Liver (tissue), 3 donors: Measurements from ENCODE around the gene CACNA1A.
"Not testable (repeated sequence)": the region's sequence is repeated elsewhere in the genome, so short reads cannot be mapped to it uniquely, and the experiment has no call there.

Experiments used
- ATF3 ChIP-seq: IDR thresholded peaks from 2 replicates; pipeline ENCODE4 v1.6.1; 2016; ENCODE audit warnings: antibody characterized with exemption
- CTCF ChIP-seq: fragments of 150-350 bp; IDR thresholded peaks from 2 replicates; pipeline ENCODE4 v1.5.1; 2017; ENCODE audit warnings: improper control_type of control experiment, low read depth, low read length; ENCODE audit not compliant: missing input control
- EGR1 ChIP-seq, 2 donors: IDR thresholded peaks; 2 replicates each; pipeline ENCODE4 v1.6.1; 2016 to 2018; ENCODE audit warnings: antibody characterized with exemption in 2 of 2, low read depth in 2 of 2
- FOXA1 ChIP-seq: IDR thresholded peaks from 2 replicates; pipeline ENCODE4 v1.6.1; 2016; ENCODE audit warnings: antibody characterized with exemption
- GABPA ChIP-seq, 2 donors: IDR thresholded peaks in 1 of 2; conservative IDR thresholded peaks in 1 of 2; 2 replicates each; pipeline ENCODE4 v1.6.1; 2016; ENCODE audit warnings: antibody characterized with exemption in 2 of 2, mild to moderate bottlenecking in 1 of 2, moderate library complexity in 1 of 2
- JUND ChIP-seq, 2 donors: IDR thresholded peaks; 2 replicates each; pipeline ENCODE4 v1.6.1; 2016; ENCODE audit warnings: antibody characterized with exemption in 2 of 2
- MAX ChIP-seq: IDR thresholded peaks from 2 replicates; pipeline ENCODE4 v1.6.1; 2016; ENCODE audit warnings: antibody characterized with exemption
- RAD21 ChIP-seq, 2 donors: IDR thresholded peaks; 2 replicates each; pipeline ENCODE4 v1.6.1; 2016; ENCODE audit warnings: antibody characterized with exemption in 2 of 2, mild to moderate bottlenecking in 2 of 2
- RXRA ChIP-seq, 2 donors: IDR thresholded peaks; 2 replicates each; pipeline ENCODE4 v1.6.1; 2017 to 2018; ENCODE audit warnings: antibody characterized with exemption in 2 of 2, mild to moderate bottlenecking in 1 of 2
- SP1 ChIP-seq: IDR thresholded peaks from 2 replicates; pipeline ENCODE4 v1.6.1; 2018; ENCODE audit warnings: antibody characterized with exemption, mild to moderate bottlenecking
- TAF1 ChIP-seq: conservative IDR thresholded peaks from 2 replicates; pipeline ENCODE4 v1.6.1; 2016; ENCODE audit warnings: antibody characterized with exemption, mild to moderate bottlenecking
- YY1 ChIP-seq: IDR thresholded peaks from 2 replicates; pipeline ENCODE4 v1.6.1; 2016; ENCODE audit warnings: antibody characterized with exemption, mild to moderate bottlenecking
- ZBTB33 ChIP-seq: IDR thresholded peaks from 2 replicates; pipeline ENCODE4 v1.6.1; 2016; ENCODE audit warnings: antibody characterized with exemption
- donor health status: healthy.
- donor health status: healthy.

- not testable (repeated sequence) for TF ChIP-seq CTCF; SP1; YY1; MAX; TAF1; RAD21 (IDR thresholded peaks at IDR 0.05); JUND (IDR thresholded peaks at IDR 0.05); FOXA1; ATF3; ZBTB33; EGR1 (IDR thresholded peaks at IDR 0.05; ENCODE audit: low read depth in 2 of 2); RXRA (IDR thresholded peaks at IDR 0.05); GABPA (IDR thresholded peaks at IDR 0.05 in 1 of 2, conservative IDR thresholded peaks at IDR 0.05 in 1 of 2)
Measured at GRCh38 chr19:13425875-13426274, 80.4 kb downstream of the CACNA1A start.
